PFSK-1 (cell line): ENCODE results near the gene C1orf226.

ENCODE experiments used
- FOXP2 ChIP-seq: optimal IDR thresholded peaks from 2 replicates; pipeline ENCODE3; 2011; ENCODE audit warnings: borderline replicate concordance, control low read depth, inconsistent platforms; ENCODE audit not compliant: insufficient read depth; ENCODE audit errors: extremely low read length, extremely low read depth
- POLR2AphosphoS5 ChIP-seq: IDR thresholded peaks from 2 replicates; pipeline ENCODE4 v1.6.1; 2012; ENCODE audit warnings: low read depth, mild to moderate bottlenecking, control low read depth, low read length, moderate library complexity
- SIN3A ChIP-seq: IDR thresholded peaks from 2 replicates; pipeline ENCODE4 v1.6.1; 2012; ENCODE audit warnings: mild to moderate bottlenecking, low read length, moderate library complexity, borderline replicate concordance; ENCODE audit not compliant: insufficient read depth
- TAF1 ChIP-seq: IDR thresholded peaks from 2 replicates; pipeline ENCODE4 v1.6.1; 2012; ENCODE audit warnings: low read length, control low read depth, borderline replicate concordance; ENCODE audit not compliant: insufficient read depth
- TF ChIP-seq, protein P1 (sequence below), 2 experiments: IDR thresholded peaks; 2 replicates each; pipeline versions ENCODE4 v1.6.1 to v1.8.0; 2011 to 2012; ENCODE audit warnings: low read depth in 2 of 2, low read length in 2 of 2, control low read depth in 1 of 2, inconsistent platforms in 1 of 2, mild to moderate bottlenecking in 1 of 2, moderate library complexity in 1 of 2; ENCODE audit not compliant: insufficient read depth in 1 of 2

C1orf226 gene

GRCh38 chr1:162370721-162371120, 10.8 kb upstream of the C1orf226 start:
- TF ChIP-seq FOXP2 (no peak), SIN3A (no peak), TAF1 (no peak)
- TF ChIP-seq, protein P1, sequence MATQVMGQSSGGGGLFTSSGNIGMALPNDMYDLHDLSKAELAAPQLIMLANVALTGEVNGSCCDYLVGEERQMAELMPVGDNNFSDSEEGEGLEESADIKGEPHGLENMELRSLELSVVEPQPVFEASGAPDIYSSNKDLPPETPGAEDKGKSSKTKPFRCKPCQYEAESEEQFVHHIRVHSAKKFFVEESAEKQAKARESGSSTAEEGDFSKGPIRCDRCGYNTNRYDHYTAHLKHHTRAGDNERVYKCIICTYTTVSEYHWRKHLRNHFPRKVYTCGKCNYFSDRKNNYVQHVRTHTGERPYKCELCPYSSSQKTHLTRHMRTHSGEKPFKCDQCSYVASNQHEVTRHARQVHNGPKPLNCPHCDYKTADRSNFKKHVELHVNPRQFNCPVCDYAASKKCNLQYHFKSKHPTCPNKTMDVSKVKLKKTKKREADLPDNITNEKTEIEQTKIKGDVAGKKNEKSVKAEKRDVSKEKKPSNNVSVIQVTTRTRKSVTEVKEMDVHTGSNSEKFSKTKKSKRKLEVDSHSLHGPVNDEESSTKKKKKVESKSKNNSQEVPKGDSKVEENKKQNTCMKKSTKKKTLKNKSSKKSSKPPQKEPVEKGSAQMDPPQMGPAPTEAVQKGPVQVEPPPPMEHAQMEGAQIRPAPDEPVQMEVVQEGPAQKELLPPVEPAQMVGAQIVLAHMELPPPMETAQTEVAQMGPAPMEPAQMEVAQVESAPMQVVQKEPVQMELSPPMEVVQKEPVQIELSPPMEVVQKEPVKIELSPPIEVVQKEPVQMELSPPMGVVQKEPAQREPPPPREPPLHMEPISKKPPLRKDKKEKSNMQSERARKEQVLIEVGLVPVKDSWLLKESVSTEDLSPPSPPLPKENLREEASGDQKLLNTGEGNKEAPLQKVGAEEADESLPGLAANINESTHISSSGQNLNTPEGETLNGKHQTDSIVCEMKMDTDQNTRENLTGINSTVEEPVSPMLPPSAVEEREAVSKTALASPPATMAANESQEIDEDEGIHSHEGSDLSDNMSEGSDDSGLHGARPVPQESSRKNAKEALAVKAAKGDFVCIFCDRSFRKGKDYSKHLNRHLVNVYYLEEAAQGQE (IDR thresholded peaks at IDR 0.05; ENCODE audit: insufficient read depth in 1 of 2, low read depth in 2 of 2, low read length in 2 of 2): no peak

- no peak for TF ChIP-seq SIN3A
- TF ChIP-seq, protein P1 (IDR thresholded peaks at IDR 0.05; ENCODE audit: insufficient read depth in 1 of 2, low read depth in 2 of 2, low read length in 2 of 2): no peak
- TF ChIP-seq TAF1: no peak
- no peak for TF ChIP-seq POLR2AphosphoS5
- TF ChIP-seq FOXP2: no peak
Observed at GRCh38 chr1:162371611-162372010, 9.9 kb upstream of the C1orf226 start.

GRCh38 chr1:162372159-162373071, 9.1 kb upstream of the C1orf226 start:
- no peak for TF ChIP-seq SIN3A
- no peak for TF ChIP-seq FOXP2
- TF ChIP-seq TAF1: no peak

DNA sequence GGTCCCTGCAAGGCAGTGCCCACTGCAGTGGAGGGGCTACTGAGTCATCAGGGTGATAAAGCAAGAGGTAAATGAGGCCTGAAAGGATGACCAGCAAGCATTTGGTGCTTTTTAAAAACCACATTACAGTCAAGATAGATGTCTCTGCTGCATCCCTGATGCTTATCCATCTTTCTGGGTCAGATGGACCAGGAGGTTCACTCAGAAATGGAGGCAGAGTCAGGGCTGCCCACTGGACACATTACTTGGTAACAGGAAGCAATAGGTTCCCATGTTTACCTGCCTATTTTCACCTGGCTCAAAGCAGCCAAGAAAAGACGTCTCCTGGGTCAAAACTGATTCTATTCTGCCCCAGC, 8.5 kb upstream of the C1orf226 start:
- no peak for TF ChIP-seq SIN3A
- TF ChIP-seq, protein P1 (IDR thresholded peaks at IDR 0.05; ENCODE audit: insufficient read depth in 1 of 2, low read depth in 2 of 2, low read length in 2 of 2): no peak
- TF ChIP-seq POLR2AphosphoS5: no peak
- TF ChIP-seq FOXP2: no peak
- TF ChIP-seq TAF1: no peak

- TF ChIP-seq TAF1 (no peak), FOXP2 (no peak), POLR2AphosphoS5 (no peak), SIN3A (no peak)
- TF ChIP-seq, protein P1 (IDR thresholded peaks at IDR 0.05; ENCODE audit: insufficient read depth in 1 of 2, low read depth in 2 of 2, low read length in 2 of 2): no peak
Observed at GRCh38 chr1:162373541-162374260, 7.8 kb upstream of the C1orf226 start.
